GM12878 (cell line): ENCODE data around the gene FAT1. TPM values are rescaled to one million over a fixed set of nuclear protein-coding genes. Genes with fewer than 3 reads are reported as not detected.

Experiments
- ATAC-seq: fragments of 200-7000 bp; cut with Tn5 transposase; 3 replicates; pipeline ENCODE4 v1.9.1; 2020; ENCODE audit warnings: mild to moderate bottlenecking, moderate library complexity
- BruUV-seq: library from RNA; stranded (reverse); fragments of 400-500 nt; replicated peaks from 2 replicates; lab custom pipeline; 2021; lab: Mats Ljungman, UMichigan
- CTCF ChIA-PET: fragments of 300-600 bp; sonication (Branson Sonifier 250); formaldehyde crosslinking; extraction: SDS; loops from one replicate; lab custom pipeline; 2021; ENCODE audit warnings: inconsistent platforms; lab: Yijun Ruan, JAX
- POLR2A ChIA-PET: fragments of 350-600 bp; formaldehyde crosslinking; extraction: SDS; loops from one replicate; lab custom pipeline; 2021; ENCODE audit warnings: inconsistent platforms; lab: Charles Lee
- RAD21 ChIA-PET: fragments of 300-600 bp; sonication (Branson Sonifier 250); formaldehyde crosslinking; loops from one replicate; lab custom pipeline; 2023; ENCODE audit warnings: antibody characterized with exemption; ENCODE audit not compliant: unreplicated experiment; lab: Charles Lee
- SMC1A ChIA-PET: fragments of 300-600 bp; sonication (Branson Sonifier 250); formaldehyde crosslinking; loops from one replicate; lab custom pipeline; 2023; ENCODE audit not compliant: unreplicated experiment, uncharacterized antibody; lab: Charles Lee
- DNase-seq: peaks from one replicate; pipeline ENCODE4 v3.0.0-alpha.2; 2011; ENCODE audit warnings: low read depth, low spot score
- FAIRE-seq: peaks from 3 replicates; lab custom pipeline; 2011; peaks lifted over from hg19 to GRCh38; lab: Jason Lieb, UNC
- H2AFZ ChIP-seq: 2 replicates; pipeline ENCODE4 v1.6.0; 2011; ENCODE audit warnings: low read depth, low read length, control low read depth; ENCODE audit not compliant: control insufficient read depth
- H3K27ac ChIP-seq: 2 replicates; pipeline ENCODE4 v1.5.1; 2011; ENCODE audit warnings: control low read depth; ENCODE audit not compliant: control insufficient read depth, insufficient read depth
- H3K27me3 ChIP-seq, 2 experiments: replicated peaks in 1 of 2; 2 replicates each; pipeline versions ENCODE4 v1.6.0 to v1.6.1; 2011; ENCODE audit warnings: low read length in 1 of 2; ENCODE audit not compliant: control insufficient read depth in 2 of 2, insufficient read depth in 2 of 2
- H3K36me3 ChIP-seq, 2 experiments: 2 replicates each; pipeline ENCODE4 v1.5.1; 2011; ENCODE audit warnings: low read length in 1 of 2; ENCODE audit not compliant: control insufficient read depth in 2 of 2, insufficient read depth in 2 of 2
- H3K4me1 ChIP-seq: 2 replicates; pipeline ENCODE4 v1.6.1; 2011; ENCODE audit warnings: mild to moderate bottlenecking, low read length, moderate library complexity, mixed read lengths; ENCODE audit not compliant: control insufficient read depth, insufficient read depth
- H3K4me2 ChIP-seq: 2 replicates; pipeline ENCODE4 v1.6.0; 2011; ENCODE audit warnings: control low read depth; ENCODE audit not compliant: control insufficient read depth, insufficient read depth
- H3K4me3 ChIP-seq: fragments of 200-600 bp; sonication (generic); 2 replicates; pipeline ENCODE4 v1.5.1; 2016
- H3K79me2 ChIP-seq: 2 replicates; pipeline ENCODE4 v1.6.0; 2011; ENCODE audit warnings: low read length; ENCODE audit not compliant: control insufficient read depth, insufficient read depth
- H3K9ac ChIP-seq: 2 replicates; pipeline ENCODE4 v1.8.0; 2011; ENCODE audit warnings: low read length, control low read depth, mixed read lengths; ENCODE audit not compliant: control insufficient read depth, insufficient read depth
- H3K9me3 ChIP-seq: replicated peaks from 3 replicates; pipeline ENCODE4 v1.5.1; 2011; ENCODE audit warnings: mild to moderate bottlenecking, low read length; ENCODE audit not compliant: control insufficient read depth, insufficient read depth
- H4K20me1 ChIP-seq: 2 replicates; pipeline ENCODE4 v1.6.0; 2011; ENCODE audit not compliant: control insufficient read depth, insufficient read depth
- CHD2 ChIP-seq: IDR thresholded peaks from 2 replicates; pipeline ENCODE4 v1.6.1; 2011; ENCODE audit warnings: low read depth, low read length, improper control_type of control experiment, borderline replicate concordance
- RFX5 ChIP-seq: IDR thresholded peaks from 2 replicates; pipeline ENCODE4 v1.6.1; 2011; ENCODE audit warnings: low read depth, low read length, improper control_type of control experiment
- WGBS: methylation state at CpG from one replicate; pipeline ENCODE4 v1.1.6; 2016; ENCODE audit warnings: low lambda C conversion rate; ENCODE audit not compliant: insufficient replicate concordance, insufficient coverage; ENCODE audit errors: missing lambda C conversion rate; 5-methylcytosine and 5-hydroxymethylcytosine counted together
- in situ Hi-C: fragments of 300-500 bp; cut with MboI; formaldehyde crosslinking; loops from 9 replicates; pipeline ENCODE4 v1.14.3; 2018; ENCODE audit warnings: mixed read lengths
- intact Hi-C: fragments of 100-400 bp; cut with micrococcal nuclease; formaldehyde crosslinking; loops from one replicate; pipeline ENCODE4 v1.14.2; 2022; ENCODE audit not compliant: unreplicated experiment
- polyA plus RNA-seq, 11 experiments: library from polyadenylated mRNA; depleted of rRNA in 4 of 11; unstranded in 6 of 11; stranded (reverse) in 5 of 11; fragments of >200 nt; fragmentation: Nextera tagmentation in 4 of 11; fragmentation: Illumina TruSeq in 1 of 11; extraction: Ambion mirVana in 4 of 11; extraction: Trizol in 1 of 11; gene quantifications; 1 replicate in 1 of 11; 2 replicates in 10 of 11; pipeline versions ENCODE4 v1.2.1 to v1.2.3, GENCODE V29; 2011 to 2016; ENCODE audit warnings: inconsistent platforms in 2 of 11, missing spikeins in 2 of 11, low read depth in 1 of 11
- total RNA-seq, 4 experiments: library from RNA; depleted of rRNA in 3 of 4; stranded (reverse); fragments of >200 nt in 3 of 4; fragmentation: Illumina TruSeq in 1 of 4; extraction: Trizol in 1 of 4; gene quantifications; 2 replicates each; pipeline versions ENCODE4 v1.2.1 to v1.2.3, GENCODE V29; 2013 to 2021
- TF ChIP-seq, protein P1 (sequence below): IDR thresholded peaks from 2 replicates; pipeline ENCODE4 v1.6.1; 2012; ENCODE audit warnings: improper control_type of control experiment, low read depth, low read length; ENCODE audit not compliant: insufficient replicate concordance

FAT1 gene
- total and polyA plus RNA-seq, 10 of the 15 experiments (the other 5 are each of a cell fraction or from before 2014, with no cell fraction given), result 0.04 to 11.8 (median 0.11) TPM; not detected in 1

- no peaks in the 10 kb centered on the region for H4K20me1 ChIP-seq
- whole genome bisulfite sequencing, result 14% methylated on average over 10 of the region's 10 CpGs
These were observed 20.7 kb downstream of the FAT1 start for GRCh38 chr4:186702940-186703339.

GRCh38 chr4:186702297-186702696 lies 21.4 kb downstream of the FAT1 start:
- Histone ChIP-seq H3K9me3 (no peaks in the 10 kb centered on the region; the same call in 2 of the 3 replicates), H3K4me2 (no peak overlapping the region), H3K4me1 (no peaks in the 10 kb centered on the region), H3K79me2 (no peaks in the 10 kb centered on the region), H3K36me3 (no peaks in the 10 kb centered on the region), H3K4me3 (no peak overlapping the region), H3K9ac (no peak overlapping the region), H3K27me3 (no peaks in the 10 kb centered on the region)
- RAD21 ChIA-PET, result no interaction called here
- FAIRE-seq (no peak), ATAC-seq (no peak), DNase-seq (no peak)
- in situ Hi-C loops, result no loop called here
- intact Hi-C loops, result no loop called here
- POLR2A ChIA-PET, result no interaction called here
- SMC1A ChIA-PET, result no interaction called here
- 2% methylated on average over 4 of the region's 4 CpGs for WGBS
- CTCF ChIA-PET, result no interaction called here
- TF ChIP-seq, protein P1, sequence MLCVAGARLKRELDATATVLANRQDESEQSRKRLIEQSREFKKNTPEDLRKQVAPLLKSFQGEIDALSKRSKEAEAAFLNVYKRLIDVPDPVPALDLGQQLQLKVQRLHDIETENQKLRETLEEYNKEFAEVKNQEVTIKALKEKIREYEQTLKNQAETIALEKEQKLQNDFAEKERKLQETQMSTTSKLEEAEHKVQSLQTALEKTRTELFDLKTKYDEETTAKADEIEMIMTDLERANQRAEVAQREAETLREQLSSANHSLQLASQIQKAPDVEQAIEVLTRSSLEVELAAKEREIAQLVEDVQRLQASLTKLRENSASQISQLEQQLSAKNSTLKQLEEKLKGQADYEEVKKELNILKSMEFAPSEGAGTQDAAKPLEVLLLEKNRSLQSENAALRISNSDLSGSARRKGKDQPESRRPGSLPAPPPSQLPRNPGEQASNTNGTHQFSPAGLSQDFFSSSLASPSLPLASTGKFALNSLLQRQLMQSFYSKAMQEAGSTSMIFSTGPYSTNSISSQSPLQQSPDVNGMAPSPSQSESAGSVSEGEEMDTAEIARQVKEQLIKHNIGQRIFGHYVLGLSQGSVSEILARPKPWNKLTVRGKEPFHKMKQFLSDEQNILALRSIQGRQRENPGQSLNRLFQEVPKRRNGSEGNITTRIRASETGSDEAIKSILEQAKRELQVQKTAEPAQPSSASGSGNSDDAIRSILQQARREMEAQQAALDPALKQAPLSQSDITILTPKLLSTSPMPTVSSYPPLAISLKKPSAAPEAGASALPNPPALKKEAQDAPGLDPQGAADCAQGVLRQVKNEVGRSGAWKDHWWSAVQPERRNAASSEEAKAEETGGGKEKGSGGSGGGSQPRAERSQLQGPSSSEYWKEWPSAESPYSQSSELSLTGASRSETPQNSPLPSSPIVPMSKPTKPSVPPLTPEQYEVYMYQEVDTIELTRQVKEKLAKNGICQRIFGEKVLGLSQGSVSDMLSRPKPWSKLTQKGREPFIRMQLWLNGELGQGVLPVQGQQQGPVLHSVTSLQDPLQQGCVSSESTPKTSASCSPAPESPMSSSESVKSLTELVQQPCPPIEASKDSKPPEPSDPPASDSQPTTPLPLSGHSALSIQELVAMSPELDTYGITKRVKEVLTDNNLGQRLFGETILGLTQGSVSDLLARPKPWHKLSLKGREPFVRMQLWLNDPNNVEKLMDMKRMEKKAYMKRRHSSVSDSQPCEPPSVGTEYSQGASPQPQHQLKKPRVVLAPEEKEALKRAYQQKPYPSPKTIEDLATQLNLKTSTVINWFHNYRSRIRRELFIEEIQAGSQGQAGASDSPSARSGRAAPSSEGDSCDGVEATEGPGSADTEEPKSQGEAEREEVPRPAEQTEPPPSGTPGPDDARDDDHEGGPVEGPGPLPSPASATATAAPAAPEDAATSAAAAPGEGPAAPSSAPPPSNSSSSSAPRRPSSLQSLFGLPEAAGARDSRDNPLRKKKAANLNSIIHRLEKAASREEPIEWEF, result no peak
- TF ChIP-seq, all 136 proteins: peak for 0
- Histone ChIP-seq H2AFZ (no peak overlapping the region), H3K27ac (no peak overlapping the region), H4K20me1 (no peaks in the 10 kb centered on the region)
- no TSS peak for BruUV-seq

More at GRCh38 chr4:186702940-186703339, 20.7 kb downstream of the FAT1 start:
- intact Hi-C loops, result no loop called here
- no peak overlapping the region for H2AFZ ChIP-seq
- no peaks in the 10 kb centered on the region for H3K4me1 ChIP-seq
- ATAC-seq (no peak), FAIRE-seq (no peak), DNase-seq (no peak)
- no peak overlapping the region for H3K9ac ChIP-seq
- no peaks in the 10 kb centered on the region; the same call in 2 of the 3 replicates for H3K9me3 ChIP-seq
- no peaks in the 10 kb centered on the region for H3K79me2 ChIP-seq
- no TSS peak for BruUV-seq
- H3K36me3 ChIP-seq, result no peaks in the 10 kb centered on the region
- in situ Hi-C loops, result no loop called here
- H3K27me3 ChIP-seq, result no peaks in the 10 kb centered on the region
- ChIA-PET RAD21 (no interaction called here), POLR2A (no interaction called here), SMC1A (no interaction called here), CTCF (no interaction called here)
- TF ChIP-seq CHD2 (no peak), RFX5 (no peak)
- H3K4me2 ChIP-seq, result no peak overlapping the region
- no peak overlapping the region for H3K27ac ChIP-seq
- H3K4me3 ChIP-seq, result no peak overlapping the region
